K562 (cell line): ENCODE data around the gene MYO3B. TPM values are rescaled to one million over a fixed set of nuclear protein-coding genes. Genes with fewer than 3 reads are reported as not detected.

Experiments used
- ATAC-seq: fragments of 200-7000 bp; cut with Tn5 transposase; 3 replicates; pipeline ENCODE4 v1.9.1; 2020; ENCODE audit warnings: moderate library complexity
- BruUV-seq: library from RNA; stranded (reverse); fragments of 400-500 nt; replicated peaks from 2 replicates; lab custom pipeline; 2021; lab: Mats Ljungman, UMichigan
- CTCF ChIA-PET: fragments of 300-600 bp; formaldehyde crosslinking; extraction: SDS; loops from one replicate; lab custom pipeline; 2021; ENCODE audit warnings: low intra/inter-chr PET ratio; lab: Yijun Ruan, JAX
- POLR2A ChIA-PET: fragments of 300-600, 350-650 bp; sonication (Branson Sonifier 250); formaldehyde crosslinking; extraction: SDS; loops from one replicate; lab custom pipeline; 2021; ENCODE audit warnings: antibody characterized with exemption, inconsistent platforms; lab: Yijun Ruan, JAX
- DNase-seq, 4 experiments: peaks; one replicate each; pipeline versions ENCODE4 v3.0.0 to v3.0.0-alpha.2; 2011 to 2018; ENCODE audit warnings: low spot score in 3 of 4, mixed read lengths in 3 of 4; ENCODE audit errors: extremely low read depth in 1 of 4
- FAIRE-seq: peaks from 2 replicates; lab custom pipeline; 2011; peaks lifted over from hg19 to GRCh38; lab: Jason Lieb, UNC
- H2AFZ ChIP-seq: 2 replicates; pipeline ENCODE4 v1.6.0; 2011; ENCODE audit warnings: low read depth, low read length, control low read depth, inconsistent platforms
- H3K27ac ChIP-seq: fragments of 200-600 bp; 3 replicates; pipeline ENCODE4 v1.8.0; 2011; ENCODE audit warnings: low read depth, mild to moderate bottlenecking, control low read depth, inconsistent platforms, low read length, moderate library complexity, mixed read lengths; ENCODE audit errors: extremely low read depth
- H3K27me3 ChIP-seq, 2 experiments: fragments of 300-600 bp in 1 of 2; 2 replicates in 1 of 2; 3 replicates in 1 of 2; pipeline versions ENCODE4 v1.6.0 to v1.8.0; 2011; ENCODE audit warnings: inconsistent platforms in 2 of 2, low read length in 2 of 2, mild to moderate bottlenecking in 1 of 2, mixed read lengths in 1 of 2, moderate library complexity in 1 of 2; ENCODE audit not compliant: control insufficient read depth in 2 of 2, insufficient read depth in 2 of 2
- H3K36me3 ChIP-seq: fragments of 300-600 bp; 3 replicates; pipeline ENCODE4 v1.8.0; 2011; ENCODE audit warnings: mild to moderate bottlenecking, low read length, inconsistent platforms; ENCODE audit not compliant: control insufficient read depth, insufficient read depth
- H3K4me1 ChIP-seq, 2 experiments: fragments of 200-600 bp in 1 of 2; replicated peaks in 1 of 2; 2 replicates in 1 of 2; 3 replicates in 1 of 2; pipeline versions ENCODE4 v1.5.1 to v1.8.0; 2011; ENCODE audit warnings: inconsistent platforms in 2 of 2, low read length in 2 of 2, mild to moderate bottlenecking in 1 of 2, mixed read lengths in 1 of 2, moderate library complexity in 1 of 2; ENCODE audit not compliant: control insufficient read depth in 2 of 2, insufficient read depth in 2 of 2
- H3K4me2 ChIP-seq: 2 replicates; pipeline ENCODE4 v1.6.1; 2011; ENCODE audit warnings: low read length, control low read depth, inconsistent platforms, mixed read lengths; ENCODE audit not compliant: insufficient read depth
- H3K4me3 ChIP-seq: fragments of 200-600 bp; sonication (generic), shearing (Covaris generic); 2 replicates; pipeline ENCODE4 v1.5.1; 2016; ENCODE audit warnings: control low read depth, inconsistent platforms
- H3K79me2 ChIP-seq: fragments of 200-600 bp; 3 replicates; pipeline ENCODE4 v1.8.0; 2011; ENCODE audit warnings: low read length, inconsistent platforms; ENCODE audit not compliant: control insufficient read depth, insufficient read depth
- H3K9ac ChIP-seq, 2 experiments: 2 replicates each; pipeline versions ENCODE4 v1.6.0 to v1.6.1; 2011; ENCODE audit warnings: low read depth in 2 of 2, low read length in 2 of 2, control low read depth in 1 of 2, inconsistent platforms in 1 of 2, mild to moderate bottlenecking in 1 of 2, mixed read lengths in 1 of 2; ENCODE audit not compliant: insufficient read depth in 1 of 2
- H3K9me1 ChIP-seq: one replicate; pipeline ENCODE4 v1.6.0; 2011; ENCODE audit warnings: inconsistent platforms, mild to moderate bottlenecking, low read length, moderate library complexity; ENCODE audit not compliant: control insufficient read depth, insufficient read depth
- H3K9me3 ChIP-seq: replicated peaks from 2 replicates; pipeline ENCODE4 v1.5.1; 2011; ENCODE audit warnings: low read depth, low read length, inconsistent platforms; ENCODE audit not compliant: control insufficient read depth, insufficient read depth
- H4K20me1 ChIP-seq: replicated peaks from 2 replicates; pipeline ENCODE4 v1.6.1; 2011; ENCODE audit warnings: low read length, inconsistent platforms, mixed read lengths; ENCODE audit not compliant: control insufficient read depth, insufficient read depth
- CBFB ChIP-seq: sonication (generic); formaldehyde crosslinking; IDR thresholded peaks from 2 replicates; pipeline ENCODE4 v1.4.0; 2020; ENCODE audit warnings: mild to moderate bottlenecking, missing genetic modification reagents
- CHCHD3 ChIP-seq: fragments of 250-450 bp; sonication (Bioruptor Pico); IDR thresholded peaks from 2 replicates; pipeline ENCODE4 v2.1.2; 2022; ENCODE audit warnings: mild to moderate bottlenecking
- CHD1 ChIP-seq: fragments of 200-600 bp; sonication (generic); IDR thresholded peaks from one replicate; pipeline ENCODE4 v1.6.1; 2012; ENCODE audit warnings: mild to moderate bottlenecking, moderate library complexity, low read length, inconsistent platforms
- HDAC2 ChIP-seq: fragments of 450-650 bp; IDR thresholded peaks from 2 replicates; pipeline ENCODE4 v1.6.1; 2016; ENCODE audit warnings: mild to moderate bottlenecking
- MYC ChIP-seq, 2 experiments: fragments of 250-450 bp in 1 of 2; sonication (Bioruptor Pico) in 1 of 2; IDR thresholded peaks; 2 replicates each; pipeline versions ENCODE4 v1.5.1 to v1.6.1; 2012 to 2021; ENCODE audit warnings: low read depth in 2 of 2, borderline replicate concordance in 1 of 2, improper control_type of control experiment in 1 of 2, low read length in 1 of 2, mild to moderate bottlenecking in 1 of 2, moderate library complexity in 1 of 2
- ZNF140 ChIP-seq: fragments of 250-450 bp; sonication (Bioruptor Pico); IDR thresholded peaks from 2 replicates; pipeline ENCODE4 v1.8.0; 2021; ENCODE audit warnings: moderate library complexity, mild to moderate bottlenecking, inconsistent platforms
- WGBS: fragments of 100-300 bp; shearing (Covaris generic); methylation state at CpG from one replicate; pipeline ENCODE4 v1.1.6; 2016; ENCODE audit warnings: low coverage, mixed read lengths; ENCODE audit not compliant: insufficient coverage; ENCODE audit errors: missing lambda C conversion rate; 5-methylcytosine and 5-hydroxymethylcytosine counted together
- in situ Hi-C: fragments of 300-500 bp; cut with MboI; formaldehyde crosslinking; loops from 4 replicates; pipeline ENCODE4 v1.15.0; 2018; ENCODE audit warnings: inconsistent platforms, mixed read lengths
- intact Hi-C: fragments of 100-400 bp; cut with micrococcal nuclease; formaldehyde crosslinking; loops from 2 replicates; pipeline ENCODE4 v1.14.2; 2022
- polyA plus RNA-seq, 8 experiments: library from polyadenylated mRNA; depleted of rRNA in 4 of 8; stranded (reverse) in 5 of 8; unstranded in 3 of 8; fragments of >200 nt; fragmentation: Nextera tagmentation in 2 of 8; fragmentation: Illumina TruSeq in 1 of 8; extraction: Ambion mirVana in 2 of 8; extraction: Trizol in 1 of 8; gene quantifications; 2 replicates each; pipeline versions ENCODE4 v1.2.1 to v1.2.3, GENCODE V29; 2011 to 2014; ENCODE audit warnings: inconsistent platforms in 1 of 8, missing spikeins in 1 of 8
- total RNA-seq, 7 experiments: library from RNA; depleted of rRNA in 6 of 7; stranded (reverse); fragments of >200 nt in 6 of 7; fragmentation: Illumina TruSeq in 2 of 7; extraction: Trizol in 2 of 7; gene quantifications; 2 replicates each; pipeline versions ENCODE4 v1.2.1 to v1.2.3, GENCODE V29; 2011 to 2021; ENCODE audit warnings: low replicate concordance in 1 of 7
- TF ChIP-seq, protein P1 (sequence below): fragments of 450-650 bp; formaldehyde crosslinking; IDR thresholded peaks from 2 replicates; pipeline ENCODE4 v1.4.0; 2020; ENCODE audit warnings: mild to moderate bottlenecking, moderate library complexity
- TF ChIP-seq, protein P2 (sequence below): fragments of 450-650 bp; formaldehyde crosslinking; conservative IDR thresholded peaks from 2 replicates; pipeline ENCODE4 v1.4.0; 2022; ENCODE audit warnings: mild to moderate bottlenecking, missing genetic modification characterization

MYO3B gene
- total and polyA plus RNA-seq, 9 of the 15 experiments (the other 6 are each of a cell fraction or from before 2014, with no cell fraction given) = 2.7 to 6.5 (median 3.6) TPM

DNA sequence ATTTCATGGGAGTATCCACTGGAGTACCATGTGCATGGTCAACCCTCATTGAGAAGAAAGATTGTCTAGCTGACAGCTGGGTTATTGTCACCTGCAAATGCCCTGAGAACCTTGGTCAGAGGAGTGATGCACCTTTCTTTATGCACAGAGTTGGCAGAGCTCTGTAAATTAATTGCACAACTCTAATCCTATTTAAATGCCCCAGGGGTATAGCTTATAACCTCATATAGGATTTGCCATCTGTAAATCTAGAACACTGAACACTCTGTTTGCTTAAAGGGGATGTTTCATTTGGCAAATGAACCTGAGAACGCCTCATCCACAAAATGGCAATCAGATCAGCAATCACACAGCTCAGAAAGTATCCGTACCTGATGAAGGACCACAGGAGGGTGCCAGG, 465.4 kb downstream of the MYO3B start:
- Histone ChIP-seq H3K27me3 (peaks cover 2 to 4% of the 10 kb centered on the region in 2 experiments; a peak in 3 of 5 replicates), H3K4me2 (no peak overlapping the region), H3K79me2 (no peaks in the 10 kb centered on the region), H4K20me1 (no peaks in the 10 kb centered on the region), H3K9ac (0 out of 4 replicates have a peak overlapping the region, but pooled peaks of 1 of the 2 experiments have one; percentile 7), H3K4me3 (no peak overlapping the region), H3K36me3 (no peaks in the 10 kb centered on the region), H3K9me1 (no peaks in the 10 kb centered on the region), H3K4me1 (no peaks in the 10 kb centered on the region; a peak in 1 of 5 replicates), H2AFZ (no peak overlapping the region), H3K27ac (no peak overlapping the region), H3K9me3 (no peaks in the 10 kb centered on the region)
- no peak for FAIRE-seq
- TF ChIP-seq, protein P1, sequence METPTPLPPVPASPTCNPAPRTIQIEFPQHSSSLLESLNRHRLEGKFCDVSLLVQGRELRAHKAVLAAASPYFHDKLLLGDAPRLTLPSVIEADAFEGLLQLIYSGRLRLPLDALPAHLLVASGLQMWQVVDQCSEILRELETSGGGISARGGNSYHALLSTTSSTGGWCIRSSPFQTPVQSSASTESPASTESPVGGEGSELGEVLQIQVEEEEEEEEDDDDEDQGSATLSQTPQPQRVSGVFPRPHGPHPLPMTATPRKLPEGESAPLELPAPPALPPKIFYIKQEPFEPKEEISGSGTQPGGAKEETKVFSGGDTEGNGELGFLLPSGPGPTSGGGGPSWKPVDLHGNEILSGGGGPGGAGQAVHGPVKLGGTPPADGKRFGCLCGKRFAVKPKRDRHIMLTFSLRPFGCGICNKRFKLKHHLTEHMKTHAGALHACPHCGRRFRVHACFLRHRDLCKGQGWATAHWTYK (CRISPR knock-in tag) = no peak
- no peak for TF ChIP-seq CHD1
- TF ChIP-seq MYC (IDR thresholded peaks at IDR 0.05; ENCODE audit: low read depth, low read length) = no peak
- no peak for TF ChIP-seq MYC (CRISPR knock-in tag; IDR thresholded peaks at IDR 0.05; ENCODE audit: borderline replicate concordance, low read depth)
- no peak for TF ChIP-seq ZNF140 (CRISPR knock-in tag)
- TF ChIP-seq CBFB (CRISPR knock-in tag) = no peak
- TF ChIP-seq, protein P2, sequence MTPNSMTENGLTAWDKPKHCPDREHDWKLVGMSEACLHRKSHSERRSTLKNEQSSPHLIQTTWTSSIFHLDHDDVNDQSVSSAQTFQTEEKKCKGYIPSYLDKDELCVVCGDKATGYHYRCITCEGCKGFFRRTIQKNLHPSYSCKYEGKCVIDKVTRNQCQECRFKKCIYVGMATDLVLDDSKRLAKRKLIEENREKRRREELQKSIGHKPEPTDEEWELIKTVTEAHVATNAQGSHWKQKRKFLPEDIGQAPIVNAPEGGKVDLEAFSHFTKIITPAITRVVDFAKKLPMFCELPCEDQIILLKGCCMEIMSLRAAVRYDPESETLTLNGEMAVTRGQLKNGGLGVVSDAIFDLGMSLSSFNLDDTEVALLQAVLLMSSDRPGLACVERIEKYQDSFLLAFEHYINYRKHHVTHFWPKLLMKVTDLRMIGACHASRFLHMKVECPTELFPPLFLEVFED (CRISPR knock-in tag) = no peak
- TF ChIP-seq HDAC2 = no peak
- TF ChIP-seq CHCHD3 (CRISPR knock-in tag) = no peak
- intact Hi-C loops (no loop called here), in situ Hi-C loops (no loop called here)
- no peak for ATAC-seq
- CTCF ChIA-PET = no interaction called here
- no TSS peak for BruUV-seq
- POLR2A ChIA-PET = interaction anchor here (0.9 kb wide), 1 partner anchor 120 kb away, joined by 3 read pairs; no protein-coding TSS in a partner anchor
- DNase-seq = no peak
- WGBS = 0% methylated on average over 2 of the region's 2 CpGs
